T-cell (primary cell): ENCODE data around the gene THAP7. TPM values are rescaled to one million over a fixed set of nuclear protein-coding genes. Genes with fewer than 3 reads are reported as not detected.

ENCODE experiments used
- ATAC-seq, 4 experiments: fragments of 200-7000 bp in 3 of 4; fragments of 150-1000 bp in 1 of 4; cut with Tn5 transposase; replicated peaks in 1 of 4; 1 replicate in 3 of 4; 2 replicates in 1 of 4; pipeline ENCODE4 v1.10.0; 2021; ENCODE audit warnings: moderate library complexity in 3 of 4, mild to moderate bottlenecking in 2 of 4, moderate number of reproducible peaks in 1 of 4
- CTCF ChIA-PET, 2 donors: fragments of 300-600 bp; sonication (Branson Sonifier 250); formaldehyde crosslinking; loops; one replicate each; lab custom pipeline; 2022; ENCODE audit warnings: antibody characterized with exemption in 2 of 2; lab: Charles Lee
- POLR2A ChIA-PET, 2 donors: fragments of 300-600 bp; sonication (Branson Sonifier 250); formaldehyde crosslinking; loops; one replicate each; lab custom pipeline; 2022; ENCODE audit warnings: antibody characterized with exemption in 2 of 2; lab: Charles Lee
- DNase-seq, 35 experiments: peaks; one replicate each; pipeline versions ENCODE4 v3.0.0 to v3.0.0-alpha.2; 2013 to 2023
- H3K27ac ChIP-seq: one replicate; pipeline ENCODE4 v1.5.1; 2013; ENCODE audit warnings: low read length
- H3K27me3 ChIP-seq, 2 experiments: replicated peaks in 1 of 2; 1 replicate in 1 of 2; 2 replicates in 1 of 2; pipeline versions ENCODE4 v1.6.1 to v1.7.0; 2013; ENCODE audit warnings: low read length in 1 of 2, mixed read lengths in 1 of 2; ENCODE audit not compliant: control insufficient read depth in 2 of 2, insufficient read depth in 2 of 2; ENCODE audit errors: extremely low read depth in 1 of 2
- H3K36me3 ChIP-seq, 2 donors: 1 replicate in 1 of 2; 2 replicates in 1 of 2; pipeline versions ENCODE4 v1.6.1 to v1.7.0; 2013; ENCODE audit warnings: low read length in 1 of 2; ENCODE audit not compliant: control insufficient read depth in 2 of 2, insufficient read depth in 1 of 2; ENCODE audit errors: extremely low read depth in 1 of 2
- H3K4me1 ChIP-seq, 2 experiments: 1 replicate in 1 of 2; 2 replicates in 1 of 2; pipeline versions ENCODE4 v1.6.1 to v1.7.0; 2013; ENCODE audit warnings: low read length in 2 of 2, mixed read lengths in 1 of 2; ENCODE audit not compliant: insufficient read depth in 2 of 2, control insufficient read depth in 1 of 2; ENCODE audit errors: extremely low read depth in 1 of 2
- H3K4me3 ChIP-seq, 2 donors: 1 replicate in 1 of 2; 2 replicates in 1 of 2; pipeline versions ENCODE4 v1.5.1 to v1.7.0; 2013; ENCODE audit warnings: mild to moderate bottlenecking in 2 of 2, low read length in 1 of 2, moderate library complexity in 1 of 2; ENCODE audit not compliant: control insufficient read depth in 1 of 2; ENCODE audit errors: extremely low read depth in 1 of 2
- H3K9me3 ChIP-seq: 2 replicates; pipeline ENCODE4 v1.7.0; 2013
- H3K27ac Mint-ChIP-seq, 2 donors: one replicate each; pipeline ENCODE4 v1.8.0; 2020 to 2021; ENCODE audit warnings: mild to moderate bottlenecking in 2 of 2, mixed read lengths in 2 of 2
- H3K27me3 Mint-ChIP-seq, 2 donors: one replicate each; pipeline ENCODE4 v1.8.0; 2021 to 2022; ENCODE audit warnings: mixed read lengths in 2 of 2
- H3K36me3 Mint-ChIP-seq: one replicate; pipeline ENCODE4 v1.8.0; 2021; ENCODE audit warnings: mixed read lengths
- H3K4me1 Mint-ChIP-seq, 3 donors: one replicate each; pipeline ENCODE4 v1.8.0; 2020 to 2022; ENCODE audit warnings: mixed read lengths in 3 of 3, mild to moderate bottlenecking in 1 of 3
- H3K4me3 Mint-ChIP-seq, 3 donors: one replicate each; pipeline ENCODE4 v1.8.0; 2020 to 2022; ENCODE audit warnings: mild to moderate bottlenecking in 3 of 3, mixed read lengths in 3 of 3, moderate library complexity in 3 of 3
- H3K9me3 Mint-ChIP-seq, 3 donors: one replicate each; pipeline ENCODE4 v1.8.0; 2020 to 2022; ENCODE audit warnings: mixed read lengths in 3 of 3
- WGBS: methylation state at CpG from one replicate; pipeline ENCODE4 v1.1.5; 2013; ENCODE audit warnings: missing lambda C conversion rate; ENCODE audit not compliant: insufficient coverage; 5-methylcytosine and 5-hydroxymethylcytosine counted together
- total RNA-seq, 35 experiments: library from RNA in 6 of 35; stranded (reverse) in 6 of 35; fragments of 120-200 nt in 1 of 35; gene quantifications; one replicate each; pipeline versions ENCODE4 v1.2.1 to v1.2.4 and lab custom pipeline; 2013 to 2026

The THAP7 gene
- total RNA-seq, 5 donors from 2014 or later (not counting 1 experiment from before 2014, with no cell fraction given), result 46.4 to 61.1 (median 56.8) TPM

DNA sequence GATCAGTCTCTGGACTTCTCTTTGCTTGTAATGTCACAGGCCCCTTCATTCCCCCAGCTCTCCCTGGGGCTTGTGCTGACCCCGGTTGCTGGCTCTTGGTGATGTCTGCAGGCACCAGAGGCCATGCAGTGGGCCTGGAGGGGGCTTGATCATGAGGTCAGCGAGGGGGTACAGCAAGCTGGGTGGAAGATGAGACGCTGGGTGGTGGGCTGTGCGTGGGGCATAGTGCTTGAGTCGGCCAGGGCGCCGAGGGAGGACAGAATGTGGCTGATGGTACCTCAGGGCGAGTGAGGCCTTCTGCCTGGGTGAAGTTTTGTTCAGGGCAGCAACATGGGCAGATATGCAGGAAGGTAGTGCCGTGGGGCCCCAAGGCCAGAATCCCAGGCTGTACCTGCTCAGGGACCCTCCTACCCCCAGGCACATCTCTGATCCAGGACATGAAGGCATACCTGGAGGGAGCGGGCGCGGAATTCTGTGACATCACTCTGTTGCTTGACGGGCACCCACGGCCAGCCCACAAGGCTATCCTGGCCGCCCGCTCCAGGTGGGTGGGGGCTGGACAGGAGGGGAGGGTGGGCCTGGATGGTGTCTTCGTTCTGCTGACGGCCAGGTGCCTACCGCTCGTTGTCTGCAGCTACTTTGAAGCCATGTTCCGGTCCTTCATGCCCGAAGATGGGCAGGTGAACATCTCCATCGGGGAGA, 6.4 kb downstream of the THAP7 start:
- POLR2A ChIA-PET, result no interaction called here
- Mint-ChIP-seq H3K4me3 (no peak overlapping the region), H3K36me3 (no peaks in the 10 kb centered on the region), H3K4me1 (peaks cover 12 to 17% (median 15%) of the 10 kb centered on the region in 3 donors), H3K27me3 (no peaks in the 10 kb centered on the region), H3K27ac (peak overlapping the region in 1 of 2 donors; percentile 16), H3K9me3 (no peaks in the 10 kb centered on the region)
- Histone ChIP-seq H3K27ac (no peak overlapping the region), H3K9me3 (no peaks in the 10 kb centered on the region), H3K4me3 (no peak overlapping the region), H3K36me3 (peaks cover 15 to 69% of the 10 kb centered on the region in 2 donors), H3K27me3 (no peaks in the 10 kb centered on the region), H3K4me1 (peaks cover 3 to 22% of the 10 kb centered on the region in 2 experiments)
- 95% methylated on average over 17 of the region's 23 CpGs for WGBS
- ATAC-seq (no peak), DNase-seq (no peak)
- CTCF ChIA-PET, result no interaction called here

- peak overlapping the region in 1 of 2 donors; percentile 34 for H3K27ac Mint-ChIP-seq
- H3K9me3 Mint-ChIP-seq, result no peaks in the 10 kb centered on the region
- ATAC-seq, result no peak
- WGBS, result 88% methylated on average over 6 of the region's 10 CpGs
- H3K36me3 ChIP-seq, result peaks cover 15 to 67% of the 10 kb centered on the region in 2 donors
- CTCF ChIA-PET, result no interaction called here
- POLR2A ChIA-PET, result no interaction called here
- DNase-seq, result no peak
- no peak overlapping the region for H3K27ac ChIP-seq
- H3K4me1 ChIP-seq, result peaks cover 0 to 17% of the 10 kb centered on the region in 2 experiments
- no peaks in the 10 kb centered on the region for H3K36me3 Mint-ChIP-seq
- no peak overlapping the region for H3K4me3 ChIP-seq
- peaks cover 6 to 12% (median 11%) of the 10 kb centered on the region in 3 donors for H3K4me1 Mint-ChIP-seq
- H3K4me3 Mint-ChIP-seq, result no peak overlapping the region
- no peaks in the 10 kb centered on the region for H3K9me3 ChIP-seq
- H3K27me3 Mint-ChIP-seq, result no peaks in the 10 kb centered on the region
- H3K27me3 ChIP-seq, result no peaks in the 10 kb centered on the region
These were observed 7.0 kb downstream of the THAP7 start for GRCh38 chr22:20994902-20995241.

GRCh38 chr22:20994128-20994901, 7.6 kb downstream of the THAP7 start:
- no peak for DNase-seq
- no peaks in the 10 kb centered on the region for H3K9me3 Mint-ChIP-seq
- no peak overlapping the region for H3K27ac ChIP-seq
- H3K4me3 ChIP-seq, result no peak overlapping the region
- H3K4me1 ChIP-seq, result peaks cover 0 to 18% of the 10 kb centered on the region in 2 experiments
- H3K27me3 ChIP-seq, result no peaks in the 10 kb centered on the region
- H3K36me3 Mint-ChIP-seq, result no peaks in the 10 kb centered on the region
- H3K9me3 ChIP-seq, result no peaks in the 10 kb centered on the region
- no peaks in the 10 kb centered on the region for H3K27me3 Mint-ChIP-seq
- WGBS, result 95% methylated on average over 15 of the region's 30 CpGs
- no peak overlapping the region for H3K4me3 Mint-ChIP-seq
- ChIA-PET CTCF (interaction anchor here in 1 of 2 donors (0.6 kb wide), 1 partner anchor 1210 kb away, joined by 4 read pairs; no protein-coding TSS in a partner anchor), POLR2A (no interaction called here)
- H3K4me1 Mint-ChIP-seq, result peaks cover 8 to 12% (median 9%) of the 10 kb centered on the region in 3 donors
- H3K36me3 ChIP-seq, result peaks cover 15 to 61% of the 10 kb centered on the region in 2 donors
- no peak for ATAC-seq
- peak overlapping the region in 1 of 2 donors; percentile 34 for H3K27ac Mint-ChIP-seq

GRCh38 chr22:20993304-20994127, 8.4 kb downstream of the THAP7 start:
- POLR2A ChIA-PET, result no interaction called here
- Histone ChIP-seq H3K36me3 (peaks cover 15 to 54% of the 10 kb centered on the region in 2 donors), H3K27me3 (no peaks in the 10 kb centered on the region), H3K4me3 (no peak overlapping the region), H3K4me1 (peaks cover 0 to 15% of the 10 kb centered on the region in 2 experiments), H3K9me3 (no peaks in the 10 kb centered on the region), H3K27ac (no peak overlapping the region)
- WGBS, result 97% methylated on average over 24 of the region's 29 CpGs
- DNase-seq (no peak), ATAC-seq (no peak)
- Mint-ChIP-seq H3K27ac (no peak overlapping the region), H3K27me3 (no peaks in the 10 kb centered on the region), H3K36me3 (no peaks in the 10 kb centered on the region), H3K4me1 (peaks cover 5 to 15% (median 9%) of the 10 kb centered on the region in 3 donors), H3K4me3 (no peak overlapping the region), H3K9me3 (no peaks in the 10 kb centered on the region)
- CTCF ChIA-PET, result interaction anchor here in 1 of 2 donors (0.6 kb wide), 1 partner anchor 1211 kb away, joined by 4 read pairs; no protein-coding TSS in a partner anchor

GRCh38 chr22:20992456-20993303, 9.2 kb downstream of the THAP7 start:
- no peaks in the 10 kb centered on the region for H3K27me3 ChIP-seq
- peaks cover 6% of the 10 kb centered on the region for H3K36me3 Mint-ChIP-seq
- H3K27me3 Mint-ChIP-seq, result no peaks in the 10 kb centered on the region
- no peak overlapping the region for H3K4me3 Mint-ChIP-seq
- ChIA-PET CTCF (no interaction called here), POLR2A (no interaction called here)
- peaks cover 8 to 46% of the 10 kb centered on the region in 2 donors for H3K36me3 ChIP-seq
- WGBS, result 93% methylated on average over 21 of the region's 21 CpGs
- no peak for DNase-seq
- no peaks in the 10 kb centered on the region for H3K9me3 ChIP-seq
- H3K4me1 ChIP-seq, result peaks cover 0 to 9% of the 10 kb centered on the region in 2 experiments
- no peaks in the 10 kb centered on the region for H3K9me3 Mint-ChIP-seq
- no peak overlapping the region for H3K4me3 ChIP-seq
- H3K27ac Mint-ChIP-seq, result no peak overlapping the region
- H3K27ac ChIP-seq, result no peak overlapping the region
- peaks cover 0 to 8% (median 6%) of the 10 kb centered on the region in 3 donors for H3K4me1 Mint-ChIP-seq
- no peak for ATAC-seq
